Muscle layer of duodenum (tissue), 2 donors: ENCODE results near the gene COPS3.
"Not testable (repeated sequence)": the region's sequence is repeated elsewhere in the genome, so short reads cannot be mapped to it uniquely, and the experiment has no call there.

Experiments used
- H3K27ac ChIP-seq: one replicate; pipeline ENCODE4 v1.7.0; 2013; ENCODE audit warnings: mild to moderate bottlenecking, low read length
- H3K27me3 ChIP-seq: one replicate; pipeline ENCODE4 v1.7.0; 2013; ENCODE audit warnings: low read depth, mild to moderate bottlenecking, control low read depth, low read length
- H3K36me3 ChIP-seq, 2 donors: one replicate each; pipeline ENCODE4 v1.7.0; 2013; ENCODE audit warnings: low read length in 2 of 2, control low read depth in 1 of 2, mild to moderate bottlenecking in 1 of 2; ENCODE audit not compliant: insufficient read depth in 2 of 2, control insufficient read depth in 1 of 2
- H3K4me1 ChIP-seq, 2 donors: one replicate each; pipeline ENCODE4 v1.7.0; 2013; ENCODE audit warnings: low read length in 2 of 2, mild to moderate bottlenecking in 2 of 2, control low read depth in 1 of 2, moderate library complexity in 1 of 2; ENCODE audit not compliant: insufficient read depth in 2 of 2, control insufficient read depth in 1 of 2
- H3K4me3 ChIP-seq, 2 donors: one replicate each; pipeline ENCODE4 v1.7.0; 2013; ENCODE audit warnings: low read length in 2 of 2, low read depth in 1 of 2, mild to moderate bottlenecking in 1 of 2
- H3K9me3 ChIP-seq, 2 donors: one replicate each; pipeline ENCODE4 v1.7.0; 2013; ENCODE audit warnings: low read length in 2 of 2, control low read depth in 1 of 2, mild to moderate bottlenecking in 1 of 2; ENCODE audit not compliant: control insufficient read depth in 1 of 2
- donor health status: healthy.

The COPS3 gene

GRCh38 chr17:17258011-17258410, 23.0 kb downstream of the COPS3 start:
- Histone ChIP-seq H3K4me3 (no peak overlapping the region), H3K27me3 (no peaks in the 10 kb centered on the region), H3K27ac (no peak overlapping the region), H3K4me1 (no peaks in the 10 kb centered on the region), H3K36me3 (peaks cover 45 to 75% of the 10 kb centered on the region in 2 donors), H3K9me3 (no peaks in the 10 kb centered on the region)

DNA sequence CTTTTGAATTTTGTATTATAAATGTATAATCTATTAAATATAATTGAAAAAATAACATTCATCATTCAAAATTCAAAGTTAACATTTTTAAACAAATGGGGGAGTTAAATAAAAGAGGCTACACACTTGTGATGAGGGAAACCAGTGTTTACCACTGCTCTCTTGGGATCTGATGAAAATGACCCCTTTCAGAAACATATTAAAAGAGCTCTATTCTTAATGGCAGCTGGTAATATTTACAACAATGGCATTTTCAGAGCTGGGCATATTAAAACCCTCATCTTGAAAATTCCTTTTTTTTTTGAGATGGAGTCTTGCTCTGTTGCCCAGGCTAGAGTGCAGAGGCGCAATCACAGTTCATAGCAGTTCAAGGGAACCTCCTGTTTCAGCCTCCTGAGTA, 24.7 kb downstream of the COPS3 start:
- no peaks in the 10 kb centered on the region for H3K27me3 ChIP-seq
- H3K4me1 ChIP-seq, result no peaks in the 10 kb centered on the region
- no peak overlapping the region for H3K4me3 ChIP-seq
- H3K9me3 ChIP-seq, result no peaks in the 10 kb centered on the region
- peaks cover 47 to 80% of the 10 kb centered on the region in 2 donors for H3K36me3 ChIP-seq
- no peak overlapping the region for H3K27ac ChIP-seq

DNA sequence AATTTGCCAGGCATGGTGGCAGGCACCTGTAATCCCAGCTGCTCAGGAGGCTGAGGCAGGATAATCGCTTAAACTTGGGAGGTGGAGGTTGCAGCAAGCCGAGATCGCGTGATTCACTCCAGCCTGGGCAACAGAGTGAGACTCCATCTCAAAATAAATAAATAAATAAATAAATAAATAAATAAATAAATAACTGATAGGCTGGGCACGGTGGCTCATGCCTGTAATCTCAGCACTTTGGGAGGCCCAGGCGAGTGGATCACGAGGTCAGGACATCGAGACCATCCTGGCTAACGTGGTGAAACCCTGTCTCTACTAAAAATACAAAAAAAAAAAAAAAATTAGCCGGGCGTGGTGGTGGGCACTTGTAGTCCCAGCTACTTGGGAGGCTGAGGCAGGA, 25.4 kb downstream of the COPS3 start:
- not testable (repeated sequence) for H3K27ac ChIP-seq, H3K4me3 ChIP-seq
- peaks cover 47 to 78% of the 10 kb centered on the region in 2 donors for H3K36me3 ChIP-seq

GRCh38 chr17:17254036-17254435, 27.0 kb downstream of the COPS3 start:
- H3K36me3 ChIP-seq, result peaks cover 34 to 64% of the 10 kb centered on the region in 2 donors
- no peaks in the 10 kb centered on the region for H3K9me3 ChIP-seq
- H3K27ac ChIP-seq, result no peak overlapping the region
- no peaks in the 10 kb centered on the region for H3K27me3 ChIP-seq
- no peak overlapping the region for H3K4me3 ChIP-seq
- no peaks in the 10 kb centered on the region for H3K4me1 ChIP-seq

More for the DNA sequence above, 25.4 kb downstream of the COPS3 start:
- H3K9me3 ChIP-seq, H3K4me1 ChIP-seq, H3K27me3 ChIP-seq: not testable (repeated sequence)

- no peaks in the 10 kb centered on the region for H3K27me3 ChIP-seq
- H3K9me3 ChIP-seq, result no peaks in the 10 kb centered on the region
- no peak overlapping the region for H3K27ac ChIP-seq
- H3K4me3 ChIP-seq, result no peak overlapping the region
- H3K4me1 ChIP-seq, result no peaks in the 10 kb centered on the region
- H3K36me3 ChIP-seq, result peaks cover 33 to 64% of the 10 kb centered on the region in 2 donors
These were observed 27.6 kb downstream of the COPS3 start for GRCh38 chr17:17253406-17253805.

DNA sequence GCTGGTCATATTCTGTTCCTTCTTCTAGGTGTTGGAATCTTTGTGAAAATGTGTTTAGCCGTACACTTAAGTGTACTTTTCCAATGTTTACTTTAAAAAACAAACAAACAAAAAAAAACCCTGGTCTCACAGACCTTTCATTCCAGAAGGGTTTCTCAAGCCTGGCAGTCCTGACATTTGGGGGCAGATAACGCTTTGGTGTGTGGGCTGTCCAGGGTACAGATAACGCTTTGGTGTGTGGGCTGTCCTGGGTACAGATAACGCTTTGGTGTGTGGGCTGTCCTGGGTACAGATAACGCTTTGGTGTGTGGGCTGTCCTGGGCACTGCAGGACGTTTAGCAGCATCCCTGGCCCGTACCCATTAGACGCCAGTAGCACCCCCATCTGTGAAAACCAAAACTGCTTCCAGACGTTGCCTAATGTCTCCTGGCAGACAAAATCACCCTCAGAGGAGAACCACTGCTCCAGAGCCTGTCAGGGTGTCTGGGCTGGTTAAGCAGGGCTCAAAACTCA, 28.8 kb downstream of the COPS3 start:
- H3K36me3 ChIP-seq, result peaks cover 37 to 64% of the 10 kb centered on the region in 2 donors

DNA sequence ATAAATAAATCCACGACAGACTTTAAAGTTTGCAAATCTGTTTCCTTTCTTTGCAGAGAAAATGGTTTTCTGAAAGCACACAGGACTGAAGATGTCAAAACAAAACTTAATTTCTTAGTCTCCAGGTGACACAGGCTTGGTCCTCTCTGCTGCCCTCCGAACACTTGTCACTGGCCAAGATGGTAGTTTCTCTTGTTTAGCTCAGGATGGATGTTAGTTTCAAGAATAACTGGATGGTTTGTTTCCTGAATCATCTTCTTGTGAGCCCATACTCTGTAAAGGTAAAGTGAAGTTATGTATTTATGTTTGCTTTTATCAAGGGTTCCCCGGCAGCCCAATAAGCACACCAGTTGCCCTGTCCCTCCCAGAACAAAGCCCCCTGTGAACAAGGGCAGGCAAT, 34.2 kb downstream of the COPS3 start:
- H3K27me3 ChIP-seq, result no peaks in the 10 kb centered on the region
- H3K36me3 ChIP-seq, result peaks cover 26 to 40% of the 10 kb centered on the region in 2 donors
- H3K4me1 ChIP-seq, result no peaks in the 10 kb centered on the region
- H3K9me3 ChIP-seq, result no peaks in the 10 kb centered on the region
- H3K4me3 ChIP-seq, result no peak overlapping the region
- H3K27ac ChIP-seq, result no peak overlapping the region

More for the DNA sequence above, 28.8 kb downstream of the COPS3 start:
- Histone ChIP-seq H3K4me1 (no peaks in the 10 kb centered on the region), H3K9me3 (no peaks in the 10 kb centered on the region), H3K4me3 (no peak overlapping the region), H3K27me3 (no peaks in the 10 kb centered on the region), H3K27ac (no peak overlapping the region)

DNA sequence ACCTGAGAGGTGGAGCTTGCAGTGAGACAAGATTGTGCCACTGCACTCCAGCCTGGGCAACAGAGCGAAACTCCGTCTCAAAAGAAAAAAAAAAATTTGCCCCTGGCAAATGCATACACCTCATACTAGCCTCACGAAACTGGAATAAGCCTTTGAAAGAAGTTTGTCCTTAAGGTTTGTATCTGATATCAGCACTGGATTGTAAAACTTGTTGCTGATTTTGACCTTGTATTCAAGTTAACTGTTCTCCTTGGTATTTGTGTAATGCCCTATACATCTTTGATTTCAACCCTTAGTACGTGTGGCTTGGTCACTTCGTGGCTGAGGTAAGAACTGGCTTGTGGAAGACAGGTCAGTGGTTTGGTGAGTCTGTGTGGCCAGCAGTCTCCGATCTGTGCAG, 37.9 kb downstream of the COPS3 start:
- Histone ChIP-seq H3K9me3 (no peaks in the 10 kb centered on the region), H3K27ac (no peak overlapping the region), H3K27me3 (no peaks in the 10 kb centered on the region), H3K4me1 (no peaks in the 10 kb centered on the region), H3K4me3 (no peak overlapping the region), H3K36me3 (peaks cover 21 to 25% of the 10 kb centered on the region in 2 donors)

GRCh38 chr17:17242246-17242645, 38.8 kb downstream of the COPS3 start:
- peaks cover 11 to 18% of the 10 kb centered on the region in 2 donors for H3K36me3 ChIP-seq
- no peak overlapping the region for H3K4me3 ChIP-seq
- no peaks in the 10 kb centered on the region for H3K27me3 ChIP-seq
- H3K27ac ChIP-seq, result no peak overlapping the region
- H3K4me1 ChIP-seq, result no peaks in the 10 kb centered on the region
- no peaks in the 10 kb centered on the region for H3K9me3 ChIP-seq

DNA sequence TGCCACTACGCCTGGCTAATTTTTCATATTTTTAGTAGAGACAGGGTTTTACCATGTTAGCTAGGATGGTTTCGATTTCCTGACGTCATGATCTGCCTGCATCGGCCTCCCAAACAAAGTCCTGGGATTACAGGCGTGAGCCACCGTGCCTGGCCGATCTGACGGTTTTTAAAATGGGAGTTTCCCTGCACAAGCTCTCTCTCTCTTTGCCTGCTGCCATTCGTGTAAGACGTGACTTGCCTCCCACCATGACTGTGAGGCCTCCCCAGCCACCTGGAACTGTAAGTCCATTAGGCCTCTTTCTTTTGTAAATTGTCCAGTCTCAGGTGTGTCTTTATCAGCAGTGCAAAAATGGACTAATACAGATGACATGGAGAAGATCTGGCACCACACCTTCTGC, 39.4 kb downstream of the COPS3 start:
- H3K9me3 ChIP-seq, result no peaks in the 10 kb centered on the region
- H3K36me3 ChIP-seq, result peaks cover 5 to 18% of the 10 kb centered on the region in 2 donors
- H3K27me3 ChIP-seq, result no peaks in the 10 kb centered on the region
- H3K27ac ChIP-seq, result no peak overlapping the region
- no peak overlapping the region for H3K4me3 ChIP-seq
- no peaks in the 10 kb centered on the region for H3K4me1 ChIP-seq

- Histone ChIP-seq H3K4me1 (peaks cover 6 to 16% of the 10 kb centered on the region in 2 donors), H3K27ac (no peak overlapping the region), H3K36me3 (peaks cover 0 to 9% of the 10 kb centered on the region in 2 donors), H3K27me3 (no peaks in the 10 kb centered on the region), H3K4me3 (no peak overlapping the region), H3K9me3 (no peaks in the 10 kb centered on the region)
These were observed 41.2 kb downstream of the COPS3 start for GRCh38 chr17:17239832-17240231.
